CD4-positive, CD25-positive, alpha-beta regulatory T cell (primary cell): ENCODE data around the gene TPP2. TPM values are rescaled to one million over a fixed set of nuclear protein-coding genes. Genes with fewer than 3 reads are reported as not detected.
A peak's percentile ranks its signal among the peaks of the same experiment; 100 is the strongest.

Source experiments
- ATAC-seq, 2 donors: fragments of 150-1000 bp; cut with Tn5 transposase; one replicate each; pipeline ENCODE4 v1.10.0; 2021; ENCODE audit warnings: low read depth in 2 of 2, moderate number of reproducible peaks in 2 of 2, moderate library complexity in 1 of 2
- DNase-seq, 3 donors: peaks; one replicate each; pipeline versions ENCODE4 v3.0.0 to v3.0.0-alpha.2; 2012 to 2022; ENCODE audit warnings: mixed read lengths in 1 of 3
- H3K27ac ChIP-seq: one replicate; pipeline ENCODE4 v1.7.0; 2013; ENCODE audit warnings: mild to moderate bottlenecking, low read length; ENCODE audit not compliant: insufficient read depth, poor library complexity, severe bottlenecking
- H3K27me3 ChIP-seq: one replicate; pipeline ENCODE4 v1.7.0; 2013; ENCODE audit warnings: low read length; ENCODE audit not compliant: control insufficient read depth, insufficient read depth
- H3K36me3 ChIP-seq: one replicate; pipeline ENCODE4 v1.7.0; 2013; ENCODE audit warnings: mild to moderate bottlenecking, low read length, moderate library complexity; ENCODE audit not compliant: control insufficient read depth, insufficient read depth
- H3K4me1 ChIP-seq: 2 replicates; pipeline ENCODE4 v1.7.0; 2013; ENCODE audit warnings: mild to moderate bottlenecking, low read length; ENCODE audit not compliant: insufficient read depth, control insufficient read depth, poor library complexity, severe bottlenecking
- H3K4me3 ChIP-seq: one replicate; pipeline ENCODE4 v1.7.0; 2013; ENCODE audit warnings: low read depth, mild to moderate bottlenecking, low read length, moderate library complexity
- H3K9me3 ChIP-seq, 2 experiments: 1 replicate in 1 of 2; 2 replicates in 1 of 2; pipeline ENCODE4 v1.7.0; 2013; ENCODE audit warnings: low read length in 2 of 2, mild to moderate bottlenecking in 1 of 2, moderate library complexity in 1 of 2; ENCODE audit not compliant: control insufficient read depth in 2 of 2
- H3K27ac Mint-ChIP-seq, 3 donors: one replicate each; pipeline ENCODE4 v1.8.0; 2020 to 2022; ENCODE audit warnings: mild to moderate bottlenecking in 3 of 3, mixed read lengths in 3 of 3, moderate library complexity in 2 of 3
- H3K27me3 Mint-ChIP-seq: one replicate; pipeline ENCODE4 v1.8.0; 2022; ENCODE audit warnings: mild to moderate bottlenecking, mixed read lengths
- H3K36me3 Mint-ChIP-seq: one replicate; pipeline ENCODE4 v1.8.0; 2020; ENCODE audit warnings: mixed read lengths
- H3K4me1 Mint-ChIP-seq, 4 donors: one replicate each; pipeline ENCODE4 v1.8.0; 2020 to 2022; ENCODE audit warnings: mixed read lengths in 4 of 4, mild to moderate bottlenecking in 1 of 4
- H3K4me3 Mint-ChIP-seq, 4 donors: one replicate each; pipeline ENCODE4 v1.8.0; 2020 to 2022; ENCODE audit warnings: mild to moderate bottlenecking in 4 of 4, mixed read lengths in 4 of 4, moderate library complexity in 3 of 4
- H3K9me3 Mint-ChIP-seq, 7 donors: one replicate each; pipeline ENCODE4 v1.8.0; 2020 to 2022; ENCODE audit warnings: mixed read lengths in 7 of 7, mild to moderate bottlenecking in 3 of 7, moderate library complexity in 2 of 7
- polyA plus RNA-seq, 4 donors: library from polyadenylated mRNA; unstranded; fragments of 300-500 nt; fragmentation: Illumina TruSeq; gene quantifications; one replicate each; pipeline ENCODE4 v1.2.3, GENCODE V29; 2021
- total RNA-seq: library from RNA; stranded (reverse); gene quantifications from one replicate; pipeline ENCODE4 v1.2.3, GENCODE V29; 2022

TPP2 gene
- total and polyA plus RNA-seq, 5 donors from 2014 or later = 59.1 to 128 (median 72.8) TPM

- no peak for ATAC-seq
- H3K9me3 Mint-ChIP-seq = peaks cover 0 to 2% (median 0%) of the 10 kb centered on the region in 7 donors
Measured at GRCh38 chr13:102597029-102597961, 509 bp downstream of the TPP2 start.

GRCh38 chr13:102598061-102598460 is 1.3 kb downstream of the TPP2 start:
- peaks cover 80% of the 10 kb centered on the region for H3K4me1 ChIP-seq
- Mint-ChIP-seq H3K27ac (peak overlapping the region; percentile 88 to 100 (median 92)), H3K36me3 (peaks cover 16% of the 10 kb centered on the region), H3K4me1 (peaks cover 14 to 76% (median 63%) of the 10 kb centered on the region in 4 donors), H3K4me3 (peak overlapping the region; percentile 91 to 99 (median 94)), H3K9me3 (peaks cover 0 to 2% (median 0%) of the 10 kb centered on the region in 7 donors), H3K27me3 (peaks cover 6% of the 10 kb centered on the region)
- H3K4me3 ChIP-seq = peak overlapping the region; percentile 99
- H3K36me3 ChIP-seq = peaks cover 17% of the 10 kb centered on the region
- peak overlapping the region; percentile 98 for H3K27ac ChIP-seq
- DNase-seq (no peak), ATAC-seq (no peak)
- H3K27me3 ChIP-seq = no peaks in the 10 kb centered on the region
- no peaks in the 10 kb centered on the region for H3K9me3 ChIP-seq

More at GRCh38 chr13:102597029-102597961, 509 bp downstream of the TPP2 start:
- peaks cover 9 to 75% (median 58%) of the 10 kb centered on the region in 4 donors for H3K4me1 Mint-ChIP-seq
- H3K36me3 ChIP-seq = peaks cover 12% of the 10 kb centered on the region
- H3K27me3 Mint-ChIP-seq = peaks cover 6% of the 10 kb centered on the region
- peak overlapping the region; percentile 98 for H3K27ac ChIP-seq
- peak overlapping the region; percentile 99 to 100 (median 100) for H3K27ac Mint-ChIP-seq
- H3K9me3 ChIP-seq = no peaks in the 10 kb centered on the region
- peak; percentile 7 to 36 (median 26) for DNase-seq
- H3K4me3 Mint-ChIP-seq = peak overlapping the region; percentile 96 to 99 (median 99)
- no peaks in the 10 kb centered on the region for H3K27me3 ChIP-seq
- H3K4me1 ChIP-seq = peaks cover 80% of the 10 kb centered on the region
- peak overlapping the region; percentile 99 for H3K4me3 ChIP-seq
- peaks cover 15% of the 10 kb centered on the region for H3K36me3 Mint-ChIP-seq

GRCh38 chr13:102599426-102600012 is 2.7 kb downstream of the TPP2 start:
- Histone ChIP-seq H3K9me3 (no peaks in the 10 kb centered on the region), H3K27me3 (no peaks in the 10 kb centered on the region), H3K4me3 (peak overlapping the region; percentile 99), H3K27ac (no peak overlapping the region), H3K4me1 (peaks cover 86% of the 10 kb centered on the region), H3K36me3 (peaks cover 28% of the 10 kb centered on the region)
- peaks cover 25 to 83% (median 70%) of the 10 kb centered on the region in 4 donors for H3K4me1 Mint-ChIP-seq
- H3K36me3 Mint-ChIP-seq = peaks cover 29% of the 10 kb centered on the region
- peak overlapping the region; percentile 34 to 84 (median 72) for H3K27ac Mint-ChIP-seq
- DNase-seq (peak in 2 of 3 donors; percentile 36 to 65), ATAC-seq (no peak)
- peaks cover 6% of the 10 kb centered on the region for H3K27me3 Mint-ChIP-seq
- peaks cover 0 to 2% (median 0%) of the 10 kb centered on the region in 7 donors for H3K9me3 Mint-ChIP-seq
- H3K4me3 Mint-ChIP-seq = peak overlapping the region; percentile 83 to 96 (median 92)

GRCh38 chr13:102606537-102607309 is 9.9 kb downstream of the TPP2 start:
- ATAC-seq (no peak), DNase-seq (no peak)
- H3K36me3 ChIP-seq = peaks cover 84% of the 10 kb centered on the region
- no peaks in the 10 kb centered on the region for H3K27me3 ChIP-seq
- no peaks in the 10 kb centered on the region for H3K9me3 ChIP-seq
- Mint-ChIP-seq H3K27me3 (no peaks in the 10 kb centered on the region), H3K4me1 (peaks cover 49 to 80% (median 67%) of the 10 kb centered on the region in 4 donors), H3K4me3 (no peak overlapping the region), H3K9me3 (peaks cover 0 to 1% (median 0%) of the 10 kb centered on the region in 7 donors), H3K36me3 (peaks cover 52% of the 10 kb centered on the region), H3K27ac (peak overlapping the region in 2 of 3 donors; percentile 49 to 76)
- no peak overlapping the region for H3K4me3 ChIP-seq
- H3K27ac ChIP-seq = no peak overlapping the region
- H3K4me1 ChIP-seq = peaks cover 33% of the 10 kb centered on the region

GRCh38 chr13:102608974-102609373 is 12.2 kb downstream of the TPP2 start:
- Histone ChIP-seq H3K27ac (no peak overlapping the region), H3K4me1 (peaks cover 11% of the 10 kb centered on the region), H3K27me3 (no peaks in the 10 kb centered on the region), H3K9me3 (no peaks in the 10 kb centered on the region), H3K36me3 (peaks cover 71% of the 10 kb centered on the region), H3K4me3 (no peak overlapping the region)
- H3K27me3 Mint-ChIP-seq = no peaks in the 10 kb centered on the region
- ATAC-seq = no peak
- DNase-seq = no peak
- H3K9me3 Mint-ChIP-seq = no peaks in the 10 kb centered on the region
- H3K4me3 Mint-ChIP-seq = peak overlapping the region in 1 of 4 donors; percentile 6
- peaks cover 48 to 75% (median 60%) of the 10 kb centered on the region in 4 donors for H3K4me1 Mint-ChIP-seq
- peak overlapping the region in 2 of 3 donors; percentile 81 to 94 for H3K27ac Mint-ChIP-seq
- H3K36me3 Mint-ChIP-seq = peaks cover 43% of the 10 kb centered on the region

- H3K4me1 Mint-ChIP-seq = peaks cover 42 to 71% (median 59%) of the 10 kb centered on the region in 4 donors
- ATAC-seq (no peak), DNase-seq (no peak)
- Histone ChIP-seq H3K9me3 (no peaks in the 10 kb centered on the region), H3K27ac (no peak overlapping the region), H3K36me3 (peaks cover 74% of the 10 kb centered on the region), H3K4me1 (peaks cover 5% of the 10 kb centered on the region), H3K27me3 (no peaks in the 10 kb centered on the region), H3K4me3 (no peak overlapping the region)
- peak overlapping the region in 1 of 3 donors; percentile 94 for H3K27ac Mint-ChIP-seq
- H3K27me3 Mint-ChIP-seq = no peaks in the 10 kb centered on the region
- no peaks in the 10 kb centered on the region for H3K9me3 Mint-ChIP-seq
- H3K36me3 Mint-ChIP-seq = peaks cover 43% of the 10 kb centered on the region
- H3K4me3 Mint-ChIP-seq = no peak overlapping the region
Measured at GRCh38 chr13:102609696-102610095, 12.9 kb downstream of the TPP2 start.

GRCh38 chr13:102610296-102610895 is 13.6 kb downstream of the TPP2 start:
- ATAC-seq = no peak
- Histone ChIP-seq H3K36me3 (peaks cover 74% of the 10 kb centered on the region), H3K9me3 (no peaks in the 10 kb centered on the region), H3K4me1 (no peaks in the 10 kb centered on the region), H3K27me3 (no peaks in the 10 kb centered on the region), H3K27ac (no peak overlapping the region), H3K4me3 (no peak overlapping the region)
- Mint-ChIP-seq H3K27me3 (no peaks in the 10 kb centered on the region), H3K4me1 (peaks cover 41 to 64% (median 54%) of the 10 kb centered on the region in 4 donors), H3K4me3 (peak overlapping the region in 1 of 4 donors; percentile 56), H3K36me3 (peaks cover 39% of the 10 kb centered on the region), H3K9me3 (no peaks in the 10 kb centered on the region), H3K27ac (peak overlapping the region in 1 of 3 donors; percentile 74)
- DNase-seq = no peak
